HG02623 (cell line): ENCODE measurements around the gene ARHGAP26.
"Not testable (repeated sequence)": the region's sequence is repeated elsewhere in the genome, so short reads cannot be mapped to it uniquely, and the experiment has no call there.

Experiments
- ATAC-seq: cut with Tn5 transposase; IDR thresholded peaks from one replicate; pipeline ENCODE4 v1.9.1; 2021; ENCODE audit warnings: moderate library complexity; ENCODE audit not compliant: unreplicated experiment

Gene ARHGAP26

GRCh38 chr5:143101725-143102386 is 331.7 kb downstream of the ARHGAP26 start:
- no peak for ATAC-seq

- no peak for ATAC-seq
These were observed 332.2 kb downstream of the ARHGAP26 start for GRCh38 chr5:143102411-143102810.

- ATAC-seq, result no peak
These were observed 335.2 kb downstream of the ARHGAP26 start for GRCh38 chr5:143105216-143105905.

GRCh38 chr5:143106174-143106573 is 336.0 kb downstream of the ARHGAP26 start:
- ATAC-seq, result no peak

- no peak for ATAC-seq
These were observed 338.4 kb downstream of the ARHGAP26 start for GRCh38 chr5:143108498-143109128.

GRCh38 chr5:143110591-143110990 is 340.4 kb downstream of the ARHGAP26 start:
- ATAC-seq, result no peak

GRCh38 chr5:143111799-143112198 is 341.6 kb downstream of the ARHGAP26 start:
- no peak for ATAC-seq

GRCh38 chr5:143113461-143113860 is 343.3 kb downstream of the ARHGAP26 start:
- no peak for ATAC-seq

GRCh38 chr5:143114481-143114880 is 344.3 kb downstream of the ARHGAP26 start:
- no peak for ATAC-seq

GRCh38 chr5:143115381-143115780 is 345.2 kb downstream of the ARHGAP26 start:
- no peak for ATAC-seq

GRCh38 chr5:143116814-143117213 is 346.6 kb downstream of the ARHGAP26 start:
- ATAC-seq, result no peak

- ATAC-seq, result no peak
These were observed 347.6 kb downstream of the ARHGAP26 start for GRCh38 chr5:143117821-143118220.

GRCh38 chr5:143118222-143118621 is 348.0 kb downstream of the ARHGAP26 start:
- no peak for ATAC-seq

GRCh38 chr5:143118818-143119217 is 348.6 kb downstream of the ARHGAP26 start:
- not testable (repeated sequence) for ATAC-seq

GRCh38 chr5:143119291-143119769 is 349.2 kb downstream of the ARHGAP26 start:
- peak; percentile 69 for ATAC-seq

- no peak for ATAC-seq
These were observed 349.7 kb downstream of the ARHGAP26 start for GRCh38 chr5:143119881-143120341.

- ATAC-seq, result no peak
These were observed 350.4 kb downstream of the ARHGAP26 start for GRCh38 chr5:143120460-143121134.

GRCh38 chr5:143121135-143121475 is 350.9 kb downstream of the ARHGAP26 start:
- ATAC-seq, result no peak

- ATAC-seq, result no peak
These were observed 354.4 kb downstream of the ARHGAP26 start for GRCh38 chr5:143124593-143124992.

GRCh38 chr5:143126174-143127019 is 356.2 kb downstream of the ARHGAP26 start:
- ATAC-seq, result no peak
